ENCODE measurements around the gene SMIM23.

DNA sequence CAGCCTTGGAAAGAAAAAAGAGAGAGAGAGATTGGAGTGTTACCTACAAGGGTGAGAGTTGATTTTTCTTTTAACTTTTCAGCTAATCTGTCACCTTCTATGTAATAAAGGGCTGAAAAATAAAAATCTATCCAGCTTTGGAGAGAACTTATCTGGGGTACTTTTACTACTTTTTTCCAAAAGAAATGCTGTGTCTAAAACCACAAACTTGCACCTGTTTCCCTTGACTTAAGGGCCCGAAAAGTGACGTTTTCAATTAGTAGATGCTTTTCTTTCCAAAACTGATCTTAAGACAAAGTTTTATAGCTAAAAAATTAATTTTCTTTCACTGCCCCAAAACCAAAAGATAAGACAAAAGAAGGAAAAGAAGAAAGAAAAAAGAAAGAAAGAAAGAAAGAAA is 48.8 kb downstream of the SMIM23 start:
- TF ChIP-seq, protein P1, sequence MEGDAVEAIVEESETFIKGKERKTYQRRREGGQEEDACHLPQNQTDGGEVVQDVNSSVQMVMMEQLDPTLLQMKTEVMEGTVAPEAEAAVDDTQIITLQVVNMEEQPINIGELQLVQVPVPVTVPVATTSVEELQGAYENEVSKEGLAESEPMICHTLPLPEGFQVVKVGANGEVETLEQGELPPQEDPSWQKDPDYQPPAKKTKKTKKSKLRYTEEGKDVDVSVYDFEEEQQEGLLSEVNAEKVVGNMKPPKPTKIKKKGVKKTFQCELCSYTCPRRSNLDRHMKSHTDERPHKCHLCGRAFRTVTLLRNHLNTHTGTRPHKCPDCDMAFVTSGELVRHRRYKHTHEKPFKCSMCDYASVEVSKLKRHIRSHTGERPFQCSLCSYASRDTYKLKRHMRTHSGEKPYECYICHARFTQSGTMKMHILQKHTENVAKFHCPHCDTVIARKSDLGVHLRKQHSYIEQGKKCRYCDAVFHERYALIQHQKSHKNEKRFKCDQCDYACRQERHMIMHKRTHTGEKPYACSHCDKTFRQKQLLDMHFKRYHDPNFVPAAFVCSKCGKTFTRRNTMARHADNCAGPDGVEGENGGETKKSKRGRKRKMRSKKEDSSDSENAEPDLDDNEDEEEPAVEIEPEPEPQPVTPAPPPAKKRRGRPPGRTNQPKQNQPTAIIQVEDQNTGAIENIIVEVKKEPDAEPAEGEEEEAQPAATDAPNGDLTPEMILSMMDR (IDR thresholded peaks at IDR 0.05): no peak
- TF ChIP-seq POLR2AphosphoS5 (IDR thresholded peaks at IDR 0.05; ENCODE audit: low read depth, low read length): no peak
- TF ChIP-seq SIN3A (IDR thresholded peaks at IDR 0.05; ENCODE audit: borderline replicate concordance, insufficient read depth, low read depth, low read length): no peak
- TF ChIP-seq, protein P2, sequence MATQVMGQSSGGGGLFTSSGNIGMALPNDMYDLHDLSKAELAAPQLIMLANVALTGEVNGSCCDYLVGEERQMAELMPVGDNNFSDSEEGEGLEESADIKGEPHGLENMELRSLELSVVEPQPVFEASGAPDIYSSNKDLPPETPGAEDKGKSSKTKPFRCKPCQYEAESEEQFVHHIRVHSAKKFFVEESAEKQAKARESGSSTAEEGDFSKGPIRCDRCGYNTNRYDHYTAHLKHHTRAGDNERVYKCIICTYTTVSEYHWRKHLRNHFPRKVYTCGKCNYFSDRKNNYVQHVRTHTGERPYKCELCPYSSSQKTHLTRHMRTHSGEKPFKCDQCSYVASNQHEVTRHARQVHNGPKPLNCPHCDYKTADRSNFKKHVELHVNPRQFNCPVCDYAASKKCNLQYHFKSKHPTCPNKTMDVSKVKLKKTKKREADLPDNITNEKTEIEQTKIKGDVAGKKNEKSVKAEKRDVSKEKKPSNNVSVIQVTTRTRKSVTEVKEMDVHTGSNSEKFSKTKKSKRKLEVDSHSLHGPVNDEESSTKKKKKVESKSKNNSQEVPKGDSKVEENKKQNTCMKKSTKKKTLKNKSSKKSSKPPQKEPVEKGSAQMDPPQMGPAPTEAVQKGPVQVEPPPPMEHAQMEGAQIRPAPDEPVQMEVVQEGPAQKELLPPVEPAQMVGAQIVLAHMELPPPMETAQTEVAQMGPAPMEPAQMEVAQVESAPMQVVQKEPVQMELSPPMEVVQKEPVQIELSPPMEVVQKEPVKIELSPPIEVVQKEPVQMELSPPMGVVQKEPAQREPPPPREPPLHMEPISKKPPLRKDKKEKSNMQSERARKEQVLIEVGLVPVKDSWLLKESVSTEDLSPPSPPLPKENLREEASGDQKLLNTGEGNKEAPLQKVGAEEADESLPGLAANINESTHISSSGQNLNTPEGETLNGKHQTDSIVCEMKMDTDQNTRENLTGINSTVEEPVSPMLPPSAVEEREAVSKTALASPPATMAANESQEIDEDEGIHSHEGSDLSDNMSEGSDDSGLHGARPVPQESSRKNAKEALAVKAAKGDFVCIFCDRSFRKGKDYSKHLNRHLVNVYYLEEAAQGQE (IDR thresholded peaks at IDR 0.05; ENCODE audit: insufficient read depth in 1 of 2, low read depth in 2 of 2, low read length in 1 of 2): no peak
- TF ChIP-seq TCF7L2 (IDR thresholded peaks at IDR 0.05; ENCODE audit: low read depth, low read length): no peak
